Measurements from ENCODE around the gene FYN. TPM values are rescaled to one million over a fixed set of nuclear protein-coding genes. Genes with fewer than 3 reads are reported as not detected.

Gene FYN
- total and polyA plus RNA-seq, 2 of the 13 experiments (the other 11 are each of a cell fraction or from before 2014, with no cell fraction given), result 15.5 to 24.6 TPM

DNA sequence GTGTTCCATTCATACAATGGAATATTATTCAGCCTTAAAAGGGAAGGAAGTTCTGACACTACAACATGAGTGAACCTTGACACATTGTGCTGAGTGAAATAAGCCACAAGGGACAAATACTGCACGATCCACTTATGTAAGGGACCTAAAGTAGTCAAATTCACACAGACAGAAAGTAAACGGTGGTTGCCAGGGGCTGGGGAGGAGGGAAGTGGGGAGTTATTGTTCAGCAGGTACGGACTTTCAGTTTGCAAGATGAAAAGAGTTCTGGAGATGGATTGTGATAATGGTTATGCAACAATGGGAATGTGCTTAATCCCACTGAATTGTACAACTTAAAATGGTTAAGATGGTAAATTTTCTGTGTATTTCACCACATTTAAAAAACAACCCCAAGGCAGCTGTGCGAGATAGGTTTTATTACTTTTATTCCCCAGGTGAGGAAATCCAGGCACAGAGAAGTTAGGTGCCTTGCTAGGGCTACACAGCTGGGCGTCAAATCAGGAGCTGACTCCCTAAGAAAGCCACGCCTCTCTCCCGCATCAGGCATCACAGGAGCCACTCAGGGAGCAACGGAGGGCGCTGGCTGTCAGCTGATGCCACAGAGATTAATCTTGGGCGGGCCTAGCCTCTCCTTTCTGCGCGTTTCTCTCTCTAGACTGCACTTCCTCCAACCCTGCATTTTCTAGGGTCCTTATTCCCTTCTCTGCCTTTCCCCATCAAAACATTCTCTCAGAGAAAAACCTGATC lies 258.2 kb downstream of the FYN start (continued):
- TF ChIP-seq, protein P1, sequence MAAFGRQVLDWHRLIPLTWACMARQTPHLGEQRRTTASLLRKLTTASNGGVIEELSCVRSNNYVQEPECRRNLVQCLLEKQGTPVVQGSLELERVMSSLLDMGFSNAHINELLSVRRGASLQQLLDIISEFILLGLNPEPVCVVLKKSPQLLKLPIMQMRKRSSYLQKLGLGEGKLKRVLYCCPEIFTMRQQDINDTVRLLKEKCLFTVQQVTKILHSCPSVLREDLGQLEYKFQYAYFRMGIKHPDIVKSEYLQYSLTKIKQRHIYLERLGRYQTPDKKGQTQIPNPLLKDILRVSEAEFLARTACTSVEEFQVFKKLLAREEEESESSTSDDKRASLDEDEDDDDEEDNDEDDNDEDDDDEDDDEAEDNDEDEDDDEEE (CRISPR knock-in tag; IDR thresholded peaks at IDR 0.05), result no peak
- TF ChIP-seq CREB1 (IDR thresholded peaks at IDR 0.05) (no peak), CREB1 (CRISPR knock-in tag; IDR thresholded peaks at IDR 0.05) (no peak), DPF2 (CRISPR knock-in tag; IDR thresholded peaks at IDR 0.05; ENCODE audit: borderline replicate concordance, low read depth) (0 out of 2 replicates have a peak, but pooled peaks have one; percentile 33), ZIK1 (CRISPR knock-in tag; IDR thresholded peaks at IDR 0.05; ENCODE audit: borderline replicate concordance, low read depth) (no peak), RBAK (CRISPR knock-in tag; IDR thresholded peaks at IDR 0.05) (no peak), NR2C2 (CRISPR knock-in tag; IDR thresholded peaks at IDR 0.05; ENCODE audit: borderline replicate concordance) (0 out of 2 replicates have a peak, but pooled peaks have one; percentile 34), NFIC (IDR thresholded peaks at IDR 0.05; ENCODE audit: low read length) (no peak), RXRB (CRISPR knock-in tag; IDR thresholded peaks at IDR 0.05; ENCODE audit: borderline replicate concordance) (peak; percentile 77; the same call in 1 of the 2 replicates), KMT2B (CRISPR knock-in tag; IDR thresholded peaks at IDR 0.05) (no peak), ZFAT (CRISPR knock-in tag; conservative IDR thresholded peaks at IDR 0.05) (no peak)
- TF ChIP-seq, protein P2, sequence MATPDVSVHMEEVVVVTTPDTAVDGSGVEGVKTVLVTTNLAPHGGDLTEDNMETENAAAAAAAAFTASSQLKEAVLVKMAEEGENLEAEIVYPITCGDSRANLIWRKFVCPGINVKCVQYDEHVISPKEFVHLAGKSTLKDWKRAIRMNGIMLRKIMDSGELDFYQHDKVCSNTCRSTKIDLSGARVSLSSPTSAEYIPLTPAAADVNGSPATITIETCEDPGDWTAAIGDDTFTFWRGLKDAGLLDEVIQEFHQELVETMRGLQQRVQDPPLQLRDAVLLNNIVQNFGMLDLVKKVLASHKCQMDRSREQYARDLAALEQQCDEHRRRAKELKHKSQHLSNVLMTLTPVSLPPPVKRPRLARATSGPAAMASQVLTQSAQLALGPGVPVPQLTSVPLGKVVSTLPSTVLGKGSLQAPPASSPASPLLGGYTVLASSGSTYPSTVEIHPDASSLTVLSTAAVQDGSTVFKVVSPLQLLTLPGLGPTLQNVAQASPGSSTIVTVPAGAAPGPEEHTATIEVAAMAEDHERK (CRISPR knock-in tag; IDR thresholded peaks at IDR 0.05; ENCODE audit: low read depth), result no peak
- TF ChIP-seq, protein P3, sequence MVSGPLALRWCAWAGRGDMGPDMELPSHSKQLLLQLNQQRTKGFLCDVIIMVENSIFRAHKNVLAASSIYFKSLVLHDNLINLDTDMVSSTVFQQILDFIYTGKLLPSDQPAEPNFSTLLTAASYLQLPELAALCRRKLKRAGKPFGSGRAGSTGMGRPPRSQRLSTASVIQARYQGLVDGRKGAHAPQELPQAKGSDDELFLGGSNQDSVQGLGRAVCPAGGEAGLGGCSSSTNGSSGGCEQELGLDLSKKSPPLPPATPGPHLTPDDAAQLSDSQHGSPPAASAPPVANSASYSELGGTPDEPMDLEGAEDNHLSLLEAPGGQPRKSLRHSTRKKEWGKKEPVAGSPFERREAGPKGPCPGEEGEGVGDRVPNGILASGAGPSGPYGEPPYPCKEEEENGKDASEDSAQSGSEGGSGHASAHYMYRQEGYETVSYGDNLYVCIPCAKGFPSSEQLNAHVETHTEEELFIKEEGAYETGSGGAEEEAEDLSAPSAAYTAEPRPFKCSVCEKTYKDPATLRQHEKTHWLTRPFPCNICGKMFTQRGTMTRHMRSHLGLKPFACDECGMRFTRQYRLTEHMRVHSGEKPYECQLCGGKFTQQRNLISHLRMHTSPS (CRISPR knock-in tag; IDR thresholded peaks at IDR 0.05; ENCODE audit: low read depth), result no peak
- TF ChIP-seq, protein P4, sequence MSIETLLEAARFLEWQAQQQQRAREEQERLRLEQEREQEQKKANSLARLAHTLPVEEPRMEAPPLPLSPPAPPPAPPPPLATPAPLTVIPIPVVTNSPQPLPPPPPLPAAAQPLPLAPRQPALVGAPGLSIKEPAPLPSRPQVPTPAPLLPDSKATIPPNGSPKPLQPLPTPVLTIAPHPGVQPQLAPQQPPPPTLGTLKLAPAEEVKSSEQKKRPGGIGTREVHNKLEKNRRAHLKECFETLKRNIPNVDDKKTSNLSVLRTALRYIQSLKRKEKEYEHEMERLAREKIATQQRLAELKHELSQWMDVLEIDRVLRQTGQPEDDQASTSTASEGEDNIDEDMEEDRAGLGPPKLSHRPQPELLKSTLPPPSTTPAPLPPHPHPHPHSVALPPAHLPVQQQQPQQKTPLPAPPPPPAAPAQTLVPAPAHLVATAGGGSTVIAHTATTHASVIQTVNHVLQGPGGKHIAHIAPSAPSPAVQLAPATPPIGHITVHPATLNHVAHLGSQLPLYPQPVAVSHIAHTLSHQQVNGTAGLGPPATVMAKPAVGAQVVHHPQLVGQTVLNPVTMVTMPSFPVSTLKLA (IDR thresholded peaks at IDR 0.05), result no peak
- TF ChIP-seq, protein P5, sequence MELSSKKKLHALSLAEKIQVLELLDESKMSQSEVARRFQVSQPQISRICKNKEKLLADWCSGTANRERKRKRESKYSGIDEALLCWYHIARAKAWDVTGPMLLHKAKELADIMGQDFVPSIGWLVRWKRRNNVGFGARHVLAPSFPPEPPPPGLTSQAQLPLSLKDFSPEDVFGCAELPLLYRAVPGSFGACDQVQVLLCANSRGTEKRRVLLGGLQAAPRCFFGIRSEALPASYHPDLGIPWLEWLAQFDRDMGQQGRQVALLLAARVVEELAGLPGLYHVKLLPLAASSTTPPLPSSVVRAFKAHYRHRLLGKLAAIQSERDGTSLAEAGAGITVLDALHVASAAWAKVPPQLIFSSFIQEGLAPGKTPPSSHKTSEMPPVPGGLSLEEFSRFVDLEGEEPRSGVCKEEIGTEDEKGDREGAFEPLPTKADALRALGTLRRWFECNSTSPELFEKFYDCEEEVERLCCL (CRISPR knock-in tag; IDR thresholded peaks at IDR 0.05; ENCODE audit: borderline replicate concordance), result no peak
- TF ChIP-seq, protein P6, sequence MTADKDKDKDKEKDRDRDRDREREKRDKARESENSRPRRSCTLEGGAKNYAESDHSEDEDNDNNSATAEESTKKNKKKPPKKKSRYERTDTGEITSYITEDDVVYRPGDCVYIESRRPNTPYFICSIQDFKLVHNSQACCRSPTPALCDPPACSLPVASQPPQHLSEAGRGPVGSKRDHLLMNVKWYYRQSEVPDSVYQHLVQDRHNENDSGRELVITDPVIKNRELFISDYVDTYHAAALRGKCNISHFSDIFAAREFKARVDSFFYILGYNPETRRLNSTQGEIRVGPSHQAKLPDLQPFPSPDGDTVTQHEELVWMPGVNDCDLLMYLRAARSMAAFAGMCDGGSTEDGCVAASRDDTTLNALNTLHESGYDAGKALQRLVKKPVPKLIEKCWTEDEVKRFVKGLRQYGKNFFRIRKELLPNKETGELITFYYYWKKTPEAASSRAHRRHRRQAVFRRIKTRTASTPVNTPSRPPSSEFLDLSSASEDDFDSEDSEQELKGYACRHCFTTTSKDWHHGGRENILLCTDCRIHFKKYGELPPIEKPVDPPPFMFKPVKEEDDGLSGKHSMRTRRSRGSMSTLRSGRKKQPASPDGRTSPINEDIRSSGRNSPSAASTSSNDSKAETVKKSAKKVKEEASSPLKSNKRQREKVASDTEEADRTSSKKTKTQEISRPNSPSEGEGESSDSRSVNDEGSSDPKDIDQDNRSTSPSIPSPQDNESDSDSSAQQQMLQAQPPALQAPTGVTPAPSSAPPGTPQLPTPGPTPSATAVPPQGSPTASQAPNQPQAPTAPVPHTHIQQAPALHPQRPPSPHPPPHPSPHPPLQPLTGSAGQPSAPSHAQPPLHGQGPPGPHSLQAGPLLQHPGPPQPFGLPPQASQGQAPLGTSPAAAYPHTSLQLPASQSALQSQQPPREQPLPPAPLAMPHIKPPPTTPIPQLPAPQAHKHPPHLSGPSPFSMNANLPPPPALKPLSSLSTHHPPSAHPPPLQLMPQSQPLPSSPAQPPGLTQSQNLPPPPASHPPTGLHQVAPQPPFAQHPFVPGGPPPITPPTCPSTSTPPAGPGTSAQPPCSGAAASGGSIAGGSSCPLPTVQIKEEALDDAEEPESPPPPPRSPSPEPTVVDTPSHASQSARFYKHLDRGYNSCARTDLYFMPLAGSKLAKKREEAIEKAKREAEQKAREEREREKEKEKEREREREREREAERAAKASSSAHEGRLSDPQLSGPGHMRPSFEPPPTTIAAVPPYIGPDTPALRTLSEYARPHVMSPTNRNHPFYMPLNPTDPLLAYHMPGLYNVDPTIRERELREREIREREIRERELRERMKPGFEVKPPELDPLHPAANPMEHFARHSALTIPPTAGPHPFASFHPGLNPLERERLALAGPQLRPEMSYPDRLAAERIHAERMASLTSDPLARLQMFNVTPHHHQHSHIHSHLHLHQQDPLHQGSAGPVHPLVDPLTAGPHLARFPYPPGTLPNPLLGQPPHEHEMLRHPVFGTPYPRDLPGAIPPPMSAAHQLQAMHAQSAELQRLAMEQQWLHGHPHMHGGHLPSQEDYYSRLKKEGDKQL (CRISPR knock-in tag; IDR thresholded peaks at IDR 0.05; ENCODE audit: low read depth), result no peak

Measured in HepG2 (cell line).